G401.6 (cell line): Measurements from ENCODE around the gene FBXL17.

Experiments used
- FAIRE-seq: peaks from 2 replicates; lab custom pipeline; 2012; peaks lifted over from hg19 to GRCh38; lab: Jason Lieb, UNC

FBXL17 gene

GRCh38 chr5:107809201-107810034 is 572.5 kb downstream of the FBXL17 start:
- FAIRE-seq = no peak
